SIG-M5 (cell line): ENCODE results near the gene HNRNPUL2.
"Not testable (repeated sequence)": the region's sequence is repeated elsewhere in the genome, so short reads cannot be mapped to it uniquely, and the experiment has no call there.

Experiments used
- DNase-seq: peaks from one replicate; lab custom pipeline; 2025; lab: John Stamatoyannopoulos, UW

The HNRNPUL2 gene

DNA sequence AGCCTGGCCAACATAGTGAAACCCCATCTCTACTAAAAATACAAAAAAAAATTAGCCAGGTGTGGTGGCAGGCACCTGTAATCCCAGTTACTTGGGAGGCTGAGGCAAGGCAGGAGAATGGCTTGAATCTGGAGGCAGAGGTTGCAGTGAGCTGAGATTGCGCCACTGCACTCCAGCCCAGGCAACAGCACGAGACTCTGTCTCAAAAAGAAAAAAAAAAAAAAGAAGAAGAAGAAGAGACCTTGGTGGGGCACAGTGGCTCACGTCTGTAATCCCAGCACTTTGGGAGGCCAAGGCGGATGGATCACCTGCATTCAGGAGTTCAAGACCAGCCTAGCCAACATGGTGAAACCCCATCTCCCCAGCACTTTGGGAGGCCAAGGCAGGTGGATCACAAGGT, 23.3 kb downstream of the HNRNPUL2 start:
- DNase-seq: not testable (repeated sequence)

- DNase-seq: no peak
These were observed 25.0 kb downstream of the HNRNPUL2 start for GRCh38 chr11:62702246-62702645.

- DNase-seq: no peak
These were observed 32.6 kb downstream of the HNRNPUL2 start for GRCh38 chr11:62694455-62695167.

DNA sequence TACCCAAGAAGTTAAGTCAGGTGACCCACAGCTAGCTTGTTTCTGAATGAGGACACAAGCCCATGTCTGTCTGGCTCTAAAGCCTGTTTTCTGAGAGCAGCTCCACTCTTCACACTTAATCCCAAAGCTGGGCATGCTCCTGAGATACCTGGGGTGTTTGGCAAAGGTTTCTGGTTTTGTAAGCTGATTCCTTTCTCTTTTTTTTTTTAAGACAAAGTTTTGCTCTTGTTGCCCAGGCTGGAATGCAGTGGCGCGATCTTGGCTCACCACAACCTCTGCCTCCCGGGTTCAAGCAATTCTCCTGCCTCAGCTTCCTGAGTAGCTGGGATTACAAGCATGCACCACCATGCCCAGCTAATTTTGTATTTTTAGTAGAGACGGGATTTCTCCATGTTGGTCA, 33.6 kb downstream of the HNRNPUL2 start:
- DNase-seq: not testable (repeated sequence)

DNA sequence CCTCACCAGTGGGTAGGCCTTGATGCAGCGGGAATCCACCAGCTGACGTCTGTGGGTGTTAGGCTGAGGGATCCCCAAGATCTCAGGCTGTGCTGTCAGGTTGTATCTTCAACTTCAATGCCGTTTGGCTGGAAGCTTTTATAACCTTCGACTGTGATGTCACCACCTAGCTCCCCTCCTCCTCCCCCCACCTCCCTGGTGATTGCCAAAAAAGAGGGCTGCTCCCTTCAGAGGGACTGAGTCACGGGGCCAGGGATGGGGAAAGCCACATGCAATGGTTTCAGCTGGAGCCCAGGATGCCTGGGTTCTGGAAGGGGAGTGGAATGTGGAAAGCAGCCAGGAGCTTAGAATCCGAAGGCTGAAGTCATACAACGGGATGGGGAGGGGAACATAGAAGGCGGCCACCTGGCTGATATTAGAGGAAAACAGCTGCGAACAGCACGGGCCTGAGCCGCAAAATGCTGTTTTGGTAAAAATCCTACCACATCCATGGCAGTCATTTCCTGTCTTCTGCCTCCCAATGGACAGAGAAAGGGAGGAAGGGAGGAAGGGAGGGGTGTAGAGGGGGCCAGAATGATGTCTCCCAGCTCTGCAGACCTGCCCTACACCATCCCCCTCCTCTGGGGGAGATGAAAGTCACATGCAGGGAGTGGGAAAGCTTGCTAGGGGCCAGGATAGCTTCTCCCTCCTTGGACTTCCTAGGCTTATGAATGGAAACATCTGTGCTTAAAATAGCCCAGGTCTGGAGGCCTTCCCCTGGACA, 37.7 kb downstream of the HNRNPUL2 start, which contains the start of gene LRRN4CL:
Gene LRRN4CL, minus strand, starts transcription at position 110 of the 763 bp plus-strand sequence. CDS start 1,022 bp downstream, outside the sequence.
- DNase-seq: no peak

DNA sequence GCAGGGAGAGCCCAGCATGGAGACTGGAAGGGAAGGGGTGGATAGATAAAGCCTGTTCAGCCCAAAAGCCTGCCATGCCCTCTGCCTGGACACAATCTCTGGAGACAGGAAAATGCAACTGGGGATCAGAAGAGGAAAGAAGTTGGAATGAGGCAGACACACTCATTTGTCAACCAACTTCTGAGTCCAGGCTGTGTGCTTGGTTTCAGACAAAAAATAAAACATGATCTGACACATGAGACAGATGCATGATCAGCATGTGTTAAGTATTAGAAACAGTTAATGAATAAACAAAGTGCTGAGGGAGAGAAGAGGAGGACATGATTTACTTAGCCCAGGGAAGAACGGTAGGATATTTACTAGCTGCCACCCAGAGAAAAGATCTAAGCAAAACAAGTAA, 38.8 kb downstream of the HNRNPUL2 start:
- DNase-seq: no peak

DNA sequence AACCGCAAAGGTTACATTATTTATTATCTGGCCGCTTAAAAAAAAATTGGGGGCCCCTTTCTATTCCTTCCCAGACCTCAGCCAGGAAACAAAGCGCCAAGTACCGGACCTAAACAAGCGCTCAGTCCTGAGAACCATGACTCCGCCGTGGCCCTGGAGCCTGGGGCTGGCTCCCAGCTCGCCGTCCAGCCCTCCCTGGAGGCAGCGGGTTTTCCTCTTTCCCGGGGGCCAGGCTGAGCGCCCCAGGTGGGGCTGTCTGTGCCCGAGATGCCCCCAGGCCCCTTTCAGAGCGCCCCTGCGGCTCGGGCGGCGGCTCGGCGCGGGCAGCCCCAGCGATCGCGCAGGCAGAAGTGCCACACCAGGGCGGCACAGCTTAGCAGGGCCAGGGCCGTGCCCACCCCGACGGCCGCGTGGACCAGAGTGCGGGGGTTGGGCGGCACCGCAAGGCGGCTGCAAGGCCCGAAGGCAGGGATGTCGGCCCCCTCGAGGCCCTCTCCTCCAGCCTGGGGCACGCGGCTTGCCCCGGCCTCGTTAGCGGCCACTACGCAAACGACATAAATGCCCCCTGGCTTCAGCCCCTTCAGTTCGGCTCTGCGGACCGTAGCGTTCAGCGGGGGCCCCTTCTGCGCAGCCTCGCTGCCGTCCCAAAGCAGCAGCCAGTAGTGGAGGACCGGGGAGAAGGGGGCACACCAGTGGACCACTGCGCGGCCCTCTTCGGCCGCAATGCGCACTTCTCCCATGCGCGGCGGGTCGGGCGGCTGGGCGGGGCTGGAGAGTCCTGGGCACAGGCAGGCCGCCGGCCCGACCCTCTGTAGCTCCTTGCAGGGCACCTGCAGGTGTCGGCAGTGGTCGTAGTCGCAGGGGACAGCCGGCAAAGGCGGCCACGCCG, 39.5 kb downstream of the HNRNPUL2 start:
- no peak for DNase-seq

DNA sequence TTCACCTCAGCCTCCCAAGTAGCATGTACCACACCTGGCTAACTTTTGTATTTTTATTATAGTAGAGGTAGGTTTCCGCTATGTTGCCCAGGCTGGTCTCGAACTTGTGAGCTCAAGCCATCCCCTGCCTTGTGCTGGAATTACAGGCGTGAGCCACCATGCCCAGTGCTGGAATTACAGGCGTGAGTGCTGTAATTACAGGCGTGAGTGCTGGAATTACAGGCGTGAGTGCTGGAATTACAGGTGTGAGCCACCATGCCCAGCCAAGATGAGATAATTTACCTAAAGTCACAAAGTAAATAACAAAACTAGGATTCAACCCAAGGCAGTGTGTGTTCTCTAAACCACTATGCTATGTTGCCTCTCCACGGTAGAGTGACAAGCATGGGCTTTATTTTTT, 44.7 kb downstream of the HNRNPUL2 start:
- no peak for DNase-seq

DNA sequence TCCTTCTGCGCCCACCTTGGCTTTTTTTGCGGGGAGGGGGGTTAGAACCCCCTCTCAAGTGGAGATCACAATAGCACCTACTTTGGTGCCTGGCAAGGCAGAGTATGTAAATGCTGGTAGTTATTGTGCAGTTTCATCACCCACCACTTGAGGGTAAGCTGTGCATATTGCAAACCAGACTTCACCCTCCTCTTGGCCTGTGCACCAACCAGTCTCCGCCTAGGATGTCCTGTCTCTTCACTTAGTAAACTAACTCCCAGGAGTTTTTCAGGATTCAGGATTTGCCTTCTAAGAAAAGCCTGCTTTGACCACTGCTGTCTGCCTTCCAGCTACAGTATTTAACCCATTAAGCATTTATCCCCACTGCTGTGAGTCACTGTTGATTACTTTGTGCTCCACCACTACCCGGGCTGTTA, 46.4 kb downstream of the HNRNPUL2 start:
- no peak for DNase-seq

DNA sequence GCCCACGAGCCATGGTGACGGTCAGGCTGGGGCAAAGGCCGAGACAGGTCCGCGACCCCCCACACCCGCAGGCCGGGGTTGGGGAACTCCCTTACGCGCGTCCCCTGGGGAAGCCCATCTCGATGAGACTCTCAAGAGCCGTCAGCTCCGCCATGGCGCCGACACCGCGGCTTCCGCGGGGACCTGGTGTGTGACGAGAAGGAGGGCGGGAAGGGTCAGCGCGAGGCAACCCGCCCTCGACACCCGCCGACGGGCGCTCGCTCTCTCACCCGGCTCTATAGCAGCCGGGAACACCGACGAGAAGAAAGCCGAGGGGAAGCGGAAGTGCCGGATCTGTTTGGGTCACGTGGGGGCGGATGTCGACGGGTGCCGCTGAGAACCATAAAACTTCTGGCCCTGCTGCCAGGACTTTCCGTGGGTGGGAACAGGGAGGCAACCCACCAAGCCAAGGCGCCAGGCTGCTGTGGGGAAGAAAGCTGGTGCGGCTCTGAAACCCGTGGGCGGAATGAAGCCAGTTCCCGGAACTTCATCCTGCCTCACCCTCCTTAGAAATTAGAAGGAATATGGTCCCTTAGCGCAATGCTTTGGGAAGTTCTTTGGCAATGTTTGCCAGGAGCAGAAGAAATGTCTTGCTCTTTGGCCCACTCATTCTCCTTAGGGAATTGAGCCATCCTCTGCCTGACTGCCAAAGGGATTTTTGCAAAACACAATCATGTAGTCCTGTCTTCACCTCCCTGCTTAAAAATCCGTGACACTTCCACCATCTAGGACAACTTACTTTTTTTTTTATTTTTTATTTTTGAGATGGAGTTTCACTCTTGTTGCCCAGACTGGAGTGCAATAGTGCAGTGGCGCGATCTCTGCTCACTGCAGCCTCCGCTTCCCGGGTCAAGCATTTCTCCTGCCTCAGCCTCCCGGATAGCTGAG, 48.2 kb downstream of the HNRNPUL2 start, which contains the start of gene UBXN1:
Gene UBXN1, minus strand, starts transcription at position 304 of the 927 bp plus-strand sequence. Its CDS starts 150 bp downstream, at position 154.
- peak; percentile 47 for DNase-seq

GRCh38 chr11:62678433-62678769, 48.9 kb downstream of the HNRNPUL2 start:
- no peak for DNase-seq

DNA sequence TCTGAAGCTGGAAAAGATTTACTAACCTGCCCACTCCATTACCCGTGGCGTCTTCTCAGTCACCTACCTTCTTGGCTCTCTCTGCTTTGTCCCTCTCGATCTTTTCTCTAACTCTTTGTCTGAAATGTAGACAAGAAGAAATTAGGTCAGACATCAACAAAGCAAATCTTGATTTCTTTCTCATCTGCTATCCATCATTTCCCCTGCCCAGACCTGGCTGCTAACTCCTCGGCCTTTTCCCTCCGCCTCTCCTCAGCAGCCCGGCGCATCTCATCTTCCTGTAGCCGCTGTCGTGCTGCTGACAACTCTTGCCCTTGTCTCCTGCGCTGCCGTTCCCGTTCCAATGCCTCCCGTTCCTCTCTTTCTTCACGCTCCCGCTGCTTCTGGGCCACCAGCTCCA, 49.5 kb downstream of the HNRNPUL2 start:
- DNase-seq: no peak

DNA sequence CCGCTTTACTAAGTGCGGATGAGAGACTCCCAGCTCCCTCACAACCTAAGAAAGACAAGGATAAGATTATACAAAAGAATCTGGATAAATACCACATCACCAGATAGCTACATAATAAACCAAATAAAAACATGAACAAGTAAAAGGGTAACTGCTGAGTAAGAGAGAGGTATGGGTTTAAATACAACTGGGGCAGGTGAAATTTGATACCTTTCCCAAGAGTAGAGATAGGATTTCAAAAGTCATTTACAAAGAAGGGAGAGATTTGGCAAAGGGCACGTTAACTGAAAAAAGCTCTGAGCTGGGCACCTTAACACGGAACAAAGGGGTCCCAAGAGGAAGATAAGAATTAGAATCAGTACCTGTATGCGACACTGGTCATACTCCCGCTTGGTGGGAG, 50.1 kb downstream of the HNRNPUL2 start:
- DNase-seq: no peak

- DNase-seq: no peak
These were observed 50.6 kb downstream of the HNRNPUL2 start for GRCh38 chr11:62676698-62677097.

GRCh38 chr11:62675415-62675814, 51.8 kb downstream of the HNRNPUL2 start:
- not testable (repeated sequence) for DNase-seq

- DNase-seq: no peak
These were observed 54.1 kb downstream of the HNRNPUL2 start for GRCh38 chr11:62673196-62673525.

- peak; percentile 91 for DNase-seq
These were observed 55.5 kb downstream of the HNRNPUL2 start, which contains the start of the genes LBHD1 and UQCC3 for GRCh38 chr11:62671608-62672389. LBHD1 (minus strand) TSS chr11:62672267; CDS start chr11:62670031, 2,236 bp downstream. UQCC3 (plus strand) TSS chr11:62671673; CDS start chr11:62671746, 73 bp downstream.

DNA sequence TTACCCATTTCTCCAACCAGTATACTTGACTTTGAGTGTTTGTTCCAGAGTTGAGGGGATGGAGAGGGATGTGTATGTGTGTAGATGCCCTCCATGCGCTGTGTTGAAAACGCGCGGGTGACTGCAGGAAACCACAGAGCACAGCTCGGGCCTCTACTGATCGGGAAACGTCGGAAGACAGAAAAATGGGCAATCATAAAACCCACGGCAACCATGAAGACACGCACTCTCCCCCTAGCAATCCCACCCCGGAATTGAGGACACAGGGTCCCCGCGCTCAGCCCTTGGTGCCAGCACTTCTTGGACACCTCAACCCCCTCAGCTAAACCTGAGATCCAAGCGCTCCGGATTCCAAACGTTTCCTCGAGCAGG, 56.0 kb downstream of the HNRNPUL2 start:
- no peak for DNase-seq

- no peak for DNase-seq
These were observed 57.7 kb downstream of the HNRNPUL2 start for GRCh38 chr11:62669420-62670161.

- DNase-seq: no peak
These were observed 59.8 kb downstream of the HNRNPUL2 start for GRCh38 chr11:62667460-62667859.
